ENCODE results near the gene BABAM1. TPM values are rescaled to one million over a fixed set of nuclear protein-coding genes. Genes with fewer than 3 reads are reported as not detected.
A peak's percentile ranks its signal among the peaks of the same experiment; 100 is the strongest.

The BABAM1 gene
- total RNA-seq, 2 experiments from 2014 or later = 116 to 117 TPM

DNA sequence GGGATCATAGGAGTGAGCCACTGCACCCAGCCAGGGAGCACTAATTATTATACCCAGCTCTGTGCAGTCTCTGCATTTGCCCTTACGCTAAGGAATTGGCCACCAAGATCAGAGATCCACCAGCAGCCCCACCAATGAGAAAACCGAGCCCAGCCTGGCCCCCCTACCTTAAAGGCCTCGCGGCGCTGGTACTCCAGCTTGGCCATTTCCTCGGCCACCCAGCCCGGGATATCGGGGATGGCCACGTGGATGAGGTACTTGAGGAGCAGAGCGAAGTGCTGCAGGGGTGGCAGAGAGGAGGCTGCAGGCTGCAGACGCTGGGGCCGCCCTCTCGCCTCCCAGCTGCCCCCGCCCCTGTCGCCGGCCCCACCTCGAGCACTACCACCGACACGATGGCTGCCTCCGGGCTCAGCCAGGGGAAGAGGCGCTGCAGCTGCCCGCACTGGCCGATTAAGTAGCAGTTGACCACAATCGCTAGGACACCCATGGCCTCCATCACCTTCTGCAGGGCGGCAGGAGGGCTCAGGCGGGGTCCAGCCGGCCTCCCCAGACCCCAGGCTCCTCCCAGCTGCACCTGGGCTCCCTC is 59.9 kb downstream of the BABAM1 start:
- Mint-ChIP-seq H3K27ac (no peak overlapping the region), H3K9me3 (ENCODE audit: insufficient read depth) (no peaks in the 10 kb centered on the region), H3K27me3 (ENCODE audit: low read depth) (peaks cover 4% of the 10 kb centered on the region), H3K4me3 (no peak overlapping the region), H3K36me3 (ENCODE audit: low read depth) (peaks cover 10% of the 10 kb centered on the region), H3K4me1 (ENCODE audit: low read depth) (peaks cover 12% of the 10 kb centered on the region)
- no peak for ATAC-seq
- POLR2A ChIA-PET = no interaction called here
- CTCF ChIA-PET = interaction anchor here (0.9 to 1.7 kb wide), 3 partner anchors 21 to 62 kb away, joined by 3 to 4 read pairs (median 3); no protein-coding TSS in a partner anchor
- DNase-seq = peak; percentile 18

DNA sequence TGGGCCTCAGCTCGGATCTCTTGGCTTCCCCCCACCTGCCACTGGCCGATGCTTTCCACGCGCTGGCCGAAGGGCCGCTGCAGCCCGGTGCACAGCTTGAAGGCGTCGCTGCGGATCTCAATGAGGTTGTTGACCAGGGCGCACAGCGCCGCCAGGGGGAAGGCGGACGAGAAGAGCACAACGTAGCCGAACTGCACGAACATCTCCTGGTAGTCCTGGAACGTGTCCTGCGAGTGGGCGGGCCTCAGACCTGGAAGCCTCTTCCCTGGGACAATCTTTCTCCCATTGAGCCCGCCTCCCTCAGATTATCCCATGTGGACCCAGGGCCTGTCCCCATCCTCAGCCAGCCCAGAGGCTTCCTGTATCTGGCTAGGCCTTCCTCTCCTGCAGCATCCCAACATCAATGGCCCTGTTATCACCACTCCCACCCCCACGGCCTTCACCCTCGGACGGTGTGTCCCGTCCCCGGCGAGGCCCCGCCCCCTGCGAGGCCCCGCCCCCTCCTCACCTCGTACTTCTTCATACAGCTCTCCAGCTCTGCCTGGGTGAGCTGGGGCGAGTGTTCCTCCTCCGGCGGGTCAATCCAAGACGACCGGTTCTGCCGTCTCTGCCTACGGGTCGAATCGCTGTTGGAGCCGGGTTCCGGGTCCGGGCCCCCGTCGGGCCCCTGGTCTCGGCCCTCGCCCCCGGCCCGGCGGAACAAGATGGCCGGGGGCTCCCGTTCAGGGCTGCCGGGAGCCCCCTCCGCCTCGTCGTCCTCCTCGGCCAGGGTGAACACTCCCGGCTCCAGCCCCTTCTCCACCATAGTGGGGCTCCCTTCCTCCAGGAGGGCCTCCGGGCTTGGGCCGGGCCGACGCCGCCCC is 60.6 kb downstream of the BABAM1 start:
- Mint-ChIP-seq H3K4me3 (peak overlapping the region; percentile 46), H3K27ac (peak overlapping the region; percentile 30), H3K36me3 (ENCODE audit: low read depth) (peaks cover 11% of the 10 kb centered on the region), H3K4me1 (ENCODE audit: low read depth) (peaks cover 16% of the 10 kb centered on the region), H3K27me3 (ENCODE audit: low read depth) (peaks cover 4% of the 10 kb centered on the region), H3K9me3 (ENCODE audit: insufficient read depth) (no peaks in the 10 kb centered on the region)
- peak; percentile 59 for DNase-seq
- ChIA-PET CTCF (interaction anchor here (0.9 to 1.5 kb wide), 4 partner anchors 19 to 92 kb away, joined by 3 to 4 read pairs (median 4); partner anchors contain the start of genes DDA1 and MVB12A), POLR2A (interaction anchor here (0.5 kb wide), 1 partner anchor 522 kb away, joined by 6 read pairs; no protein-coding TSS in a partner anchor)
- ATAC-seq = peak; percentile 68

Other genes with a start within 250 kb of the BABAM1 start
- under 1 TPM; 0.11 to 0.13 TPM for gene CPAMD8, start 240.6 kb upstream of the BABAM1 start, total RNA-seq
- gene HAUS8, start 192.0 kb upstream of the BABAM1 start, total RNA-seq = 10 to 100 TPM; 66.0 to 66.7 TPM
- 100 to 1,000 TPM; 276 to 280 TPM for gene MYO9B, start 191.7 kb upstream of the BABAM1 start, total RNA-seq
- gene USE1, start 52.1 kb upstream of the BABAM1 start, total RNA-seq = 10 to 100 TPM; 26.5 to 27.9 TPM
- gene OCEL1, start 41.2 kb upstream of the BABAM1 start, total RNA-seq = 10 to 100 TPM; 24.3 to 28.3 TPM
- 1 to 10 TPM; 4.1 to 4.3 TPM for gene NR2F6, start 21.5 kb upstream of the BABAM1 start, total RNA-seq
- gene USHBP1, start 2.7 kb upstream of the BABAM1 start, total RNA-seq = not detected
- gene ANKLE1, start 14.5 kb downstream of the BABAM1 start, total RNA-seq = 10 to 100 TPM; 10.7 to 13.8 TPM
- 1 to 10 TPM; 8.9 to 9.7 TPM for gene ABHD8, start 36.0 kb downstream of the BABAM1 start, total RNA-seq
- gene MRPL34, start 38.4 kb downstream of the BABAM1 start, total RNA-seq = 100 to 1,000 TPM; 112 to 126 TPM
- gene DDA1, start 42.1 kb downstream of the BABAM1 start, total RNA-seq = 10 to 100 TPM; 44.6 to 49.8 TPM
- 10 to 100 TPM; 13.6 to 16.4 TPM for gene ANO8, start 67.4 kb downstream of the BABAM1 start, total RNA-seq
- gene GTPBP3, start 70.1 kb downstream of the BABAM1 start, total RNA-seq = 10 to 100 TPM; 38.6 to 39.4 TPM
- gene PLVAP, start 109.9 kb downstream of the BABAM1 start, total RNA-seq = under 1 TPM in 1 of 2 experiments, not detected in 1; 0.11 TPM
- 1 to 10 TPM; 4.7 to 4.8 TPM for gene CCDC194, start 126.8 kb downstream of the BABAM1 start, total RNA-seq
- gene BST2, start 138.2 kb downstream of the BABAM1 start, total RNA-seq = 100 to 1,000 TPM; 222 to 230 TPM
- 10 to 100 TPM; 36.6 to 40.3 TPM for gene MVB12A, start 152.6 kb downstream of the BABAM1 start, total RNA-seq
- gene TMEM221, start 181.2 kb downstream of the BABAM1 start, total RNA-seq = not detected
- not detected for gene NXNL1, start 193.5 kb downstream of the BABAM1 start, total RNA-seq
- gene SLC27A1, start 203.1 kb downstream of the BABAM1 start, total RNA-seq = 1 to 10 TPM; 7.3 to 7.4 TPM
- 10 to 100 TPM; 94.0 to 99.9 TPM for gene PGLS, start 244.2 kb downstream of the BABAM1 start, total RNA-seq

All from activated CD8-positive, alpha-beta T cell treated with anti-CD3 and anti-CD28 coated beads, Interleukin-2, amount 10 ng/mL, durations not matched to agents 7 days and 5 days (primary cell).